Suprapubic skin (tissue), 4 donors: Measurements from ENCODE around the gene PPEF1.

Experiments
- EP300 ChIP-seq: sonication (generic); formaldehyde crosslinking; IDR thresholded peaks from one replicate; pipeline ENCODE4 v1.6.1; 2017; ENCODE audit warnings: antibody characterized with exemption
- POLR2A ChIP-seq, 2 donors: fragments of 450-650 bp; IDR thresholded peaks; one replicate each; pipeline ENCODE4 v1.6.1; 2017; ENCODE audit warnings: antibody characterized with exemption in 2 of 2, mild to moderate bottlenecking in 2 of 2, moderate library complexity in 2 of 2
- POLR2AphosphoS5 ChIP-seq, 3 donors: sonication (generic); formaldehyde crosslinking; IDR thresholded peaks; one replicate each; pipeline ENCODE4 v1.6.1; 2017; ENCODE audit warnings: antibody characterized with exemption in 3 of 3
- TF ChIP-seq, protein P1 (sequence below), 2 donors: fragments of 200-600 bp in 1 of 2; fragments of 450-650 bp in 1 of 2; sonication (generic) in 1 of 2; IDR thresholded peaks; one replicate each; pipeline ENCODE4 v1.5.1; 2016 to 2019; ENCODE audit warnings: antibody characterized with exemption in 2 of 2, mild to moderate bottlenecking in 1 of 2, moderate library complexity in 1 of 2

DNA sequence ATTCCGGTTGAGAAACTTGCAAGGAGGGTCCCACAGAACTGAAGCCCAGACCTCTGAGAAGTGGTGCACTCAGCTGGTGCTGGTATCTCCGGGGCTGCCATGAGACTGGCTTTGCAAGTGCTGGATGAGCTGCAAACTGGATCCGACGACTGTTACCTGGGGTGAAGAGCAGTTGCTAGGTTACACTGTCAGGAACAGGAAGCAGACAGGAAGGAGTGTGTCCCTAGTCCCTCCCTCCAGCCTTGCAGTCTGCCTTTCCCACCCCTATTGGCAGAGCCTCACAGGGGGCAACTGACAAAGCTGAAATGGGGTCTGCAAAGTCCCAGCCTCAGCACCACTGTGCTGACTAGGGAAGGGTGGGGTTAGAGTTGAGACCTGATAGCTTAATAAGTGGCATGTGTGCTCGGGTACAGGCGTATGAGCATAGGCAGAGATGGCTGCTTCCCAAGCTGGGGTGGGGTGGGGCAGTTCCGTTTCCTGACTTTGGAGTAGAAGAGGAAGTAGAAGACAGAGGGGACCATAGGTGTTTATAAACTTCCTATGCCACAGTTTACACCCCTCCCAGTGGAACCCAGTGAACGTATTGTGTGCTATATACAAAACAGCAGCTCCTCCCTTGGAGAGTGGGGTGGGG lies 18.0 kb downstream of the PPEF1 start:
- TF ChIP-seq POLR2A (IDR thresholded peaks at IDR 0.05) (no peak), POLR2AphosphoS5 (IDR thresholded peaks at IDR 0.05) (no peak), EP300 (no peak)
- TF ChIP-seq, protein P1, sequence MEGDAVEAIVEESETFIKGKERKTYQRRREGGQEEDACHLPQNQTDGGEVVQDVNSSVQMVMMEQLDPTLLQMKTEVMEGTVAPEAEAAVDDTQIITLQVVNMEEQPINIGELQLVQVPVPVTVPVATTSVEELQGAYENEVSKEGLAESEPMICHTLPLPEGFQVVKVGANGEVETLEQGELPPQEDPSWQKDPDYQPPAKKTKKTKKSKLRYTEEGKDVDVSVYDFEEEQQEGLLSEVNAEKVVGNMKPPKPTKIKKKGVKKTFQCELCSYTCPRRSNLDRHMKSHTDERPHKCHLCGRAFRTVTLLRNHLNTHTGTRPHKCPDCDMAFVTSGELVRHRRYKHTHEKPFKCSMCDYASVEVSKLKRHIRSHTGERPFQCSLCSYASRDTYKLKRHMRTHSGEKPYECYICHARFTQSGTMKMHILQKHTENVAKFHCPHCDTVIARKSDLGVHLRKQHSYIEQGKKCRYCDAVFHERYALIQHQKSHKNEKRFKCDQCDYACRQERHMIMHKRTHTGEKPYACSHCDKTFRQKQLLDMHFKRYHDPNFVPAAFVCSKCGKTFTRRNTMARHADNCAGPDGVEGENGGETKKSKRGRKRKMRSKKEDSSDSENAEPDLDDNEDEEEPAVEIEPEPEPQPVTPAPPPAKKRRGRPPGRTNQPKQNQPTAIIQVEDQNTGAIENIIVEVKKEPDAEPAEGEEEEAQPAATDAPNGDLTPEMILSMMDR (IDR thresholded peaks at IDR 0.05) = no peak
